ENCODE data around the gene SDR42E2. TPM values are rescaled to one million over a fixed set of nuclear protein-coding genes. Genes with fewer than 3 reads are reported as not detected.

The SDR42E2 gene
- not detected for total RNA-seq

DNA sequence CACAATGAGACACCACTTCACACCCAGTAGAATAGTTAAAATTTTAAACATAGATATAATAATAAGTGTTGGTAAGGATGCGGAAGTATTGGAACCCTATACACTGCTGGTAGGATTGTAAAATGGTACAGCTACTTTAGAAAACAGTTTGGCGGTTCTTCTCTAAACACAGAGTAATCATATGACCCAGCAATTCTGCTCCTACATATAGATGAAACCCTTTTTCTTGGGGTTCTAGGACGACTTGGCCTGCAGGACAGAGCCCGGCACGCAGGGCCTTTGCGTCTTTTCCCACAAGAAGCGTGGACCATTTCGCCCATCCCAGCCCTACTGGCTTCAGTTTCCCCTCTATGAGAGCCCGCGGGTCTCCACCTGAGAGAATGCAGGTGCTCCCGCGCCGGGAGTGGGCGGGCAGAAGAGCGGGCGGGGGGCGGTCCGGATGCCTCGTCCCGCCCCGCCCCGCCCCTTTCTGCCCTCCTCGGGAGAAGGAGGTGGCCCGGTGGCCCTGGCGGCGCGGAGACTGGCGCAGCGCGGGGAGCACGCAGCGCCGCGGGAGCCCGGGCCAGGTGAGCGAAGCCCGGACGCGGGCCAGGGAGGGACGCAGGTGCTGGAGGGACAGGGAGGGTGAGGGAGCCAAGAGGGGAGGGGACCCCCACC, at the start of gene SDR42E2:
TSS of gene SDR42E2 (plus strand) at position 508 of the 657 bp plus-strand sequence. CDS start 3,077 bp downstream, outside the sequence.
- H3K4me3 ChIP-seq: no peak within 1 kb of the TSS
- intact Hi-C loops (cut with DNase I; ENCODE audit: low total_unique reads): no loop called here
- H3K4me1 ChIP-seq: no peaks in the 10 kb centered on the region
- no peak for DNase-seq
- H3K27ac ChIP-seq: no peak within 1 kb of the TSS
- no peak for TF ChIP-seq POLR2A (IDR thresholded peaks at IDR 0.05)
- TF ChIP-seq, protein P1, sequence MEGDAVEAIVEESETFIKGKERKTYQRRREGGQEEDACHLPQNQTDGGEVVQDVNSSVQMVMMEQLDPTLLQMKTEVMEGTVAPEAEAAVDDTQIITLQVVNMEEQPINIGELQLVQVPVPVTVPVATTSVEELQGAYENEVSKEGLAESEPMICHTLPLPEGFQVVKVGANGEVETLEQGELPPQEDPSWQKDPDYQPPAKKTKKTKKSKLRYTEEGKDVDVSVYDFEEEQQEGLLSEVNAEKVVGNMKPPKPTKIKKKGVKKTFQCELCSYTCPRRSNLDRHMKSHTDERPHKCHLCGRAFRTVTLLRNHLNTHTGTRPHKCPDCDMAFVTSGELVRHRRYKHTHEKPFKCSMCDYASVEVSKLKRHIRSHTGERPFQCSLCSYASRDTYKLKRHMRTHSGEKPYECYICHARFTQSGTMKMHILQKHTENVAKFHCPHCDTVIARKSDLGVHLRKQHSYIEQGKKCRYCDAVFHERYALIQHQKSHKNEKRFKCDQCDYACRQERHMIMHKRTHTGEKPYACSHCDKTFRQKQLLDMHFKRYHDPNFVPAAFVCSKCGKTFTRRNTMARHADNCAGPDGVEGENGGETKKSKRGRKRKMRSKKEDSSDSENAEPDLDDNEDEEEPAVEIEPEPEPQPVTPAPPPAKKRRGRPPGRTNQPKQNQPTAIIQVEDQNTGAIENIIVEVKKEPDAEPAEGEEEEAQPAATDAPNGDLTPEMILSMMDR (IDR thresholded peaks at IDR 0.05): no peak
- no peaks in the 10 kb centered on the region for H3K36me3 ChIP-seq
- no peaks in the 10 kb centered on the region for H3K9me3 ChIP-seq
- no peaks in the 10 kb centered on the region for H3K27me3 ChIP-seq

DNA sequence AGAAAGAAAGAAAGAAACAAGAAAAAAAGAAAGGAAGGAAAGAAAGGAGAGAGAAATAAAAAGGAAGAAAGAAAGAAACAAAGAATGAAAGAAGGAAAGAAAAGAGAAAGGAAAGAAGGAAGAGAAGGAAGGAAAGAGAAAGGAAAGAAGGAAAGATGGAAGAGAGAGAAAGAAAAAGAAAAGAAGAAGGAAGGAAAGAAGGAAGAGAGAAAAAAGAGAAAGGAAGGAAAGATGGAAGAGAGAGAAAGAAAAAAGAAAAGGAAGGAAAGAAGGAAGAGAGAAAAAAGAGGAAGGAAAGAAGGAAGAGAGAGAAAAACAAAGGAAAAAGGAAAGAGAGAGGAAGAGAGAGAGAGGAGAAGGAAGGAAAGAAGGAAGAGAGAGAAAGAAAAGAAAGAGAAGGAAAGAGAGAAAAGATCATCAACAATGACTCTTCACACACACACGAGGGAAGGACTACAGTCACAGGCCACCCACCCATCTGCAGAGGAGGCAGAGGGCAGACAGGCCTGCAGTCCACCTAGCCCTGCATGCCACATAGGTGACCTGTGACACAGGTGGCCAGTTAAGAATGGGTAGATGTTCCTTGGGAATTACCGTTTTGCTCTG, 46.1 kb upstream of the SDR42E2 start:
- Histone ChIP-seq H3K4me1 (no peaks in the 10 kb centered on the region), H3K4me3 (no peak overlapping the region), H3K27me3 (no peaks in the 10 kb centered on the region), H3K27ac (no peak overlapping the region), H3K36me3 (no peaks in the 10 kb centered on the region), H3K9me3 (no peaks in the 10 kb centered on the region)
- intact Hi-C loops (cut with DNase I; ENCODE audit: low total_unique reads): no loop called here
- TF ChIP-seq, protein P1 (IDR thresholded peaks at IDR 0.05): no peak
- no peak for TF ChIP-seq POLR2A (IDR thresholded peaks at IDR 0.05)
- no peak for DNase-seq

DNA sequence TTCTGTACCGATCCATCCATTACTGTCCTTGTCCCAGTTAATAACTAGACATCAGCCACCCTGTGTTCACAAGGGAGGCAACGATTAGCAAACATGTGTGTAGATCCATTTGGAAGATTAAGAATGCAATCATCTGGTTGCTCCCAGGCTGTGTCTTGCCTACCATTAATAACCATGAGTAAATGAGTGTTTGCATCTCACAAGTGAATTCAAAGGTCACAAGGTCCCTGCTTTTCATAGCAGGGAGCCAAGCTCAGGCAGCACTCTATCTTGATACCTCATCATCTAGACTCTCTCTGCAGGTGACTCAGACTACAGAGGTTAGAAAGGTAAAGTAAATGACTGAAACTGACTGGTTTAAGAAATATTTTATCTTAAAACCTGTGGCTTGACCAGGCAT, 44.7 kb upstream of the SDR42E2 start:
- intact Hi-C loops (cut with DNase I; ENCODE audit: low total_unique reads): no loop called here
- Histone ChIP-seq H3K4me1 (no peaks in the 10 kb centered on the region), H3K36me3 (no peaks in the 10 kb centered on the region), H3K4me3 (no peak overlapping the region), H3K9me3 (no peaks in the 10 kb centered on the region), H3K27me3 (no peaks in the 10 kb centered on the region), H3K27ac (no peak overlapping the region)
- DNase-seq: no peak
- TF ChIP-seq, protein P1 (IDR thresholded peaks at IDR 0.05): no peak
- no peak for TF ChIP-seq POLR2A (IDR thresholded peaks at IDR 0.05)

DNA sequence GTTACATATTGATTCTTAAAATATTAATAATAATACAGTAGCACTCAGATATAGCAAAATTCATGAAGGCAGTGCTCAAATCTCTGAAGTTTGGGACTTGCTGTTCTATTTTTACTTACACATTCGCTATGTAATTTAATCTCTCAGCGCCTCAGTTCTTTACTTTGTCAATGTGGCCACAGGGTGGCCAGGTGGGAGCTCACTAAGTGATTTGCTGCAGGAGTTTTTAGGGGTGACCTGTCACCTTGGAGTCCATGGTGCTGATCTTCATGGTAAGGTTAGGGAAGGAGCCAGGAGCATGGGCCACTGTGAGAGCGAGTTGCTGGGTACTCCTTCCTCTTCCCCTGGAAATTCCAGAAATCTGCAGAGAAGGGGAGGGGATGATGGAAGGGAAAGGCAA, 41.9 kb upstream of the SDR42E2 start:
- Histone ChIP-seq H3K36me3 (no peaks in the 10 kb centered on the region), H3K27ac (no peak overlapping the region), H3K9me3 (no peaks in the 10 kb centered on the region), H3K27me3 (no peaks in the 10 kb centered on the region), H3K4me3 (no peak overlapping the region), H3K4me1 (no peaks in the 10 kb centered on the region)
- intact Hi-C loops (cut with DNase I; ENCODE audit: low total_unique reads): no loop called here
- no peak for DNase-seq
- TF ChIP-seq, protein P1 (IDR thresholded peaks at IDR 0.05): no peak
- TF ChIP-seq POLR2A (IDR thresholded peaks at IDR 0.05): no peak

DNA sequence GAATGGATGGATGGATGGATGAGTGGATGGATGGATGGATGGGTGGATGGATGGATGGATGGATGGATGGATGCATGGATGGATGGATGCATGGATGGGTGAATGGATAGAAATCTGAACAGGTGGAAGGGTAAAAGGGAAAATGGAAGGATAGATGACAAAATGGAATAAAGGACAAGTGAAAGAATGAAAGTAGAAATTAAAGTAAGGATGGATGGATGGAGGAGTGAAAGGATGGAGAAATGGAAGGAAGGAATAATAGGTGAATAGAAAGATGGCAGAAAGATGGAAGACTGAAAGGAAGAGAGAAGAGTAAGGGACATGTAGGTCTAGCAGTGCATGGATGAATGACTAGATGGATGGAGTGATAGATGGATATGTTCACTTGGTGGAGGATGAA, 40.1 kb upstream of the SDR42E2 start:
- H3K4me3 ChIP-seq: no peak overlapping the region
- DNase-seq: no peak
- H3K27ac ChIP-seq: no peak overlapping the region
- intact Hi-C loops (cut with DNase I; ENCODE audit: low total_unique reads): no loop called here
- TF ChIP-seq POLR2A (IDR thresholded peaks at IDR 0.05): no peak
- TF ChIP-seq, protein P1 (IDR thresholded peaks at IDR 0.05): no peak
- no peaks in the 10 kb centered on the region for H3K36me3 ChIP-seq
- H3K9me3 ChIP-seq: no peaks in the 10 kb centered on the region
- no peaks in the 10 kb centered on the region for H3K27me3 ChIP-seq
- H3K4me1 ChIP-seq: no peaks in the 10 kb centered on the region
